PFSK-1 (cell line): Measurements from ENCODE around the gene DIAPH1.

Source experiments
- FOXP2 ChIP-seq: optimal IDR thresholded peaks from 2 replicates; pipeline ENCODE3; 2011; ENCODE audit warnings: borderline replicate concordance, control low read depth, inconsistent platforms; ENCODE audit not compliant: insufficient read depth; ENCODE audit errors: extremely low read length, extremely low read depth
- POLR2AphosphoS5 ChIP-seq: IDR thresholded peaks from 2 replicates; pipeline ENCODE4 v1.6.1; 2012; ENCODE audit warnings: low read depth, mild to moderate bottlenecking, control low read depth, low read length, moderate library complexity
- REST ChIP-seq, 2 experiments: IDR thresholded peaks; 2 replicates each; pipeline versions ENCODE4 v1.6.1 to v1.8.0; 2011 to 2012; ENCODE audit warnings: low read depth in 2 of 2, low read length in 2 of 2, control low read depth in 1 of 2, inconsistent platforms in 1 of 2, mild to moderate bottlenecking in 1 of 2, moderate library complexity in 1 of 2; ENCODE audit not compliant: insufficient read depth in 1 of 2
- SIN3A ChIP-seq: IDR thresholded peaks from 2 replicates; pipeline ENCODE4 v1.6.1; 2012; ENCODE audit warnings: mild to moderate bottlenecking, low read length, moderate library complexity, borderline replicate concordance; ENCODE audit not compliant: insufficient read depth
- TAF1 ChIP-seq: IDR thresholded peaks from 2 replicates; pipeline ENCODE4 v1.6.1; 2012; ENCODE audit warnings: low read length, control low read depth, borderline replicate concordance; ENCODE audit not compliant: insufficient read depth

Gene DIAPH1

GRCh38 chr5:141529873-141530272, 88.9 kb downstream of the DIAPH1 start:
- TF ChIP-seq TAF1 (no peak), REST (IDR thresholded peaks at IDR 0.05; ENCODE audit: insufficient read depth in 1 of 2, low read depth in 2 of 2, low read length in 2 of 2) (no peak), FOXP2 (no peak), POLR2AphosphoS5 (no peak), SIN3A (no peak)

GRCh38 chr5:141529002-141529401, 89.8 kb downstream of the DIAPH1 start:
- TF ChIP-seq FOXP2: no peak
- TF ChIP-seq TAF1: no peak
- no peak for TF ChIP-seq REST (IDR thresholded peaks at IDR 0.05; ENCODE audit: insufficient read depth in 1 of 2, low read depth in 2 of 2, low read length in 2 of 2)
- no peak for TF ChIP-seq POLR2AphosphoS5
- no peak for TF ChIP-seq SIN3A

- TF ChIP-seq SIN3A (no peak), TAF1 (no peak), FOXP2 (no peak)
These were observed 90.4 kb downstream of the DIAPH1 start for GRCh38 chr5:141528291-141528984.

GRCh38 chr5:141527426-141527825, 91.4 kb downstream of the DIAPH1 start:
- no peak for TF ChIP-seq POLR2AphosphoS5
- no peak for TF ChIP-seq REST (IDR thresholded peaks at IDR 0.05; ENCODE audit: insufficient read depth in 1 of 2, low read depth in 2 of 2, low read length in 2 of 2)
- no peak for TF ChIP-seq TAF1
- no peak for TF ChIP-seq FOXP2
- no peak for TF ChIP-seq SIN3A

GRCh38 chr5:141525653-141526052, 93.1 kb downstream of the DIAPH1 start:
- TF ChIP-seq SIN3A: no peak
- TF ChIP-seq TAF1: no peak
- TF ChIP-seq REST (IDR thresholded peaks at IDR 0.05; ENCODE audit: insufficient read depth in 1 of 2, low read depth in 2 of 2, low read length in 2 of 2): no peak
- TF ChIP-seq FOXP2: no peak
- TF ChIP-seq POLR2AphosphoS5: no peak
